ENCODE data around the gene SMIM20.

The SMIM20 gene

GRCh38 chr4:25874655-25875054 lies 39.4 kb upstream of the SMIM20 start:
- TF ChIP-seq, protein P1, sequence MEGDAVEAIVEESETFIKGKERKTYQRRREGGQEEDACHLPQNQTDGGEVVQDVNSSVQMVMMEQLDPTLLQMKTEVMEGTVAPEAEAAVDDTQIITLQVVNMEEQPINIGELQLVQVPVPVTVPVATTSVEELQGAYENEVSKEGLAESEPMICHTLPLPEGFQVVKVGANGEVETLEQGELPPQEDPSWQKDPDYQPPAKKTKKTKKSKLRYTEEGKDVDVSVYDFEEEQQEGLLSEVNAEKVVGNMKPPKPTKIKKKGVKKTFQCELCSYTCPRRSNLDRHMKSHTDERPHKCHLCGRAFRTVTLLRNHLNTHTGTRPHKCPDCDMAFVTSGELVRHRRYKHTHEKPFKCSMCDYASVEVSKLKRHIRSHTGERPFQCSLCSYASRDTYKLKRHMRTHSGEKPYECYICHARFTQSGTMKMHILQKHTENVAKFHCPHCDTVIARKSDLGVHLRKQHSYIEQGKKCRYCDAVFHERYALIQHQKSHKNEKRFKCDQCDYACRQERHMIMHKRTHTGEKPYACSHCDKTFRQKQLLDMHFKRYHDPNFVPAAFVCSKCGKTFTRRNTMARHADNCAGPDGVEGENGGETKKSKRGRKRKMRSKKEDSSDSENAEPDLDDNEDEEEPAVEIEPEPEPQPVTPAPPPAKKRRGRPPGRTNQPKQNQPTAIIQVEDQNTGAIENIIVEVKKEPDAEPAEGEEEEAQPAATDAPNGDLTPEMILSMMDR (IDR thresholded peaks at IDR 0.05; ENCODE audit: low read depth, low read length) = no peak
- no peak overlapping the region for H3K4me3 ChIP-seq (ENCODE audit: low read depth, low read length)

GRCh38 chr4:25875281-25875745 lies 38.7 kb upstream of the SMIM20 start:
- TF ChIP-seq, protein P1 (IDR thresholded peaks at IDR 0.05; ENCODE audit: low read depth, low read length) = no peak
- no peak overlapping the region for H3K4me3 ChIP-seq (ENCODE audit: low read depth, low read length)

- TF ChIP-seq, protein P1 (IDR thresholded peaks at IDR 0.05; ENCODE audit: low read depth, low read length) = no peak
- no peak overlapping the region for H3K4me3 ChIP-seq (ENCODE audit: low read depth, low read length)
Measured at GRCh38 chr4:25878676-25879075, 35.3 kb upstream of the SMIM20 start.

GRCh38 chr4:25879091-25879584 lies 34.9 kb upstream of the SMIM20 start:
- TF ChIP-seq, protein P1 (IDR thresholded peaks at IDR 0.05; ENCODE audit: low read depth, low read length) = no peak
- H3K4me3 ChIP-seq (ENCODE audit: low read depth, low read length) = no peak overlapping the region

DNA sequence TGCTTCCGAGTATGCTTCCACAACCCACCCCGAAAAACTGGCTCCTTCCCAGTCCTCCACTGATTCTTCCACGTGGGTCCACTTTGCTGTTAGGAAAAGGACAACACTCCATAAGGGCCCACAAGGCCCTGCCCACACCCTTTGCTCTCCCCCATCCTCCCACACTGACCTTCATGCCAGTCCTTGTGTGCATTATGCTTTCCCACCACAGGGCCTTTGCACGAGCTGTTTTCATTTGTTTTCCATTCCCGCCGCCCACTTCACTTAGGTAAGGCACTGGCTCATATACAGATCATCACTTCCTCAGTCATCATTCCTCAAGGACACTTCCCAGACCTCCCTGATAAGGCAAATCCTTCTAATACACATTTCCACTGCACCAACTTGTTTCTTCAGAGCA lies 34.4 kb upstream of the SMIM20 start:
- no peak overlapping the region for H3K4me3 ChIP-seq (ENCODE audit: low read depth, low read length)
- TF ChIP-seq, protein P1 (IDR thresholded peaks at IDR 0.05; ENCODE audit: low read depth, low read length) = no peak

- H3K4me3 ChIP-seq (ENCODE audit: low read depth, low read length) = no peak overlapping the region
- TF ChIP-seq, protein P1 (IDR thresholded peaks at IDR 0.05; ENCODE audit: low read depth, low read length) = no peak
Measured at GRCh38 chr4:25879991-25880651, 33.9 kb upstream of the SMIM20 start.

- H3K4me3 ChIP-seq (ENCODE audit: low read depth, low read length) = no peak overlapping the region
- TF ChIP-seq, protein P1 (IDR thresholded peaks at IDR 0.05; ENCODE audit: low read depth, low read length) = no peak
Measured at GRCh38 chr4:25881193-25881592, 32.8 kb upstream of the SMIM20 start.
